ACHN (cell line): ENCODE results near the gene PIEZO2.

Experiments used
- DNase-seq: peaks from one replicate; pipeline ENCODE4 v3.0.0-alpha.2; 2015
- in situ Hi-C: cut with HindIII; loops from 2 replicates; pipeline ENCODE4 v1.10.0; 2017; ENCODE audit warnings: low sequenced_read_pairs, low pct_ligation_motif_present, low pct_unique_long_range_greater_than_20kb

Gene PIEZO2

DNA sequence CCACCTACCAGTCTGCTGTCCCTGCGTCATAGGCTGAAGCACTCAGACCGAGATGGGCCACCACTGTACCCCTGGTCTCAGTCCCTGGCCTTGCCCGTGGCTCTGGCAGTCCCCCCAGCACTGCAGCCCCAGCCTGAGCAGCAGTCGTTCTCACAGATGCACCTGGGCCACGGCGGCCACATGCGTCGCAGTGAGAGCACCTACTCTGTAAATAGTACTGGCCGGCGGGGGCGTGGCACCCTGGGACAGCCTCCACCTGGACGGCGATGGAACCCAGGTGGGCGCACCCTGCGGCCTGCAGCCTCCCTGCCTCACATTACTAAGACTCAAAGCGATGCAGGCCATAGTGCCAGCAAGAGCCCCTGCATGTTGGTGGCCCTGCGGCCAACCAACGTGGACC lies 424.7 kb downstream of the PIEZO2 start:
- in situ Hi-C loops: no loop called here
- DNase-seq: no peak

DNA sequence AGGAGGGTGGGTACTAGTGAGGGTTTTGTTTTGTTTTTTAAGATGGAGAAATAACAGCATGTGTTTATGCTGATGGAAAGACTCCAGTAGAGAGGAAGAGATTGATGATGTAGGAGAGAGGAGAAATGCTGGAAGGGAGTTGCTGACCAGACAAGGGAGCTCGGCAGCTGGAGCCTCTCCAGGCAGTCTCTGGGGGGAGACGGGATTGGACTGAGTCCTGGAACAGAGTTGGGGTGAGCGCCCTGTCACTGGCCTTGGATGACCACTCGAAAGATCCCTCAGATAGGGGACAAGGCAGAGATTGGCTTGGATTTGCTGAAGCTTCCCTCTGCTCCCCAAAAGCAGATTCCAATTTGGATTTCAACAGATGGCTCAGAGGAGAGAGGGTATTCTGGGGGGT lies 425.9 kb downstream of the PIEZO2 start:
- no peak for DNase-seq
- in situ Hi-C loops: no loop called here

- DNase-seq: no peak
- in situ Hi-C loops: no loop called here
Measured at GRCh38 chr18:10718809-10719208, 430.6 kb downstream of the PIEZO2 start.

DNA sequence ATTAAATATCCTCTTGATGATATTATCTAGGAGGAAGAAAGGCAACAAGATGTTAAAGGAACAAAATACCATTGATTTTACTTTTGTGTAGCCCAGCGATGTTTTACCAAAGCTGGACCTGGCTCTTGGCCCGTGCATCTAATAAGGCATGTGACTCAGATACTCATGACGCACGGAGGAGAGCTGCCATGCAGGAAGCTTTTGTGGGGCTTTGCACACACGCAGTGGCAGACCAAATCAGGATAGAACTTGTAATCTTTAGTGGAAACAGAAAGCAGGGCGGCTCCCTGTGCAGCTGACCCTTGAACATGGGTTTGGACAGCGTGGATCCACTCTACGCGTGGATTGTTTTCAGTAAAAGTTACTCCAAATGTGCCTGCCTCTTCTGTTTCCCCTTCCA lies 433.6 kb downstream of the PIEZO2 start:
- peak; percentile 25 for DNase-seq
- in situ Hi-C loops: no loop called here

DNA sequence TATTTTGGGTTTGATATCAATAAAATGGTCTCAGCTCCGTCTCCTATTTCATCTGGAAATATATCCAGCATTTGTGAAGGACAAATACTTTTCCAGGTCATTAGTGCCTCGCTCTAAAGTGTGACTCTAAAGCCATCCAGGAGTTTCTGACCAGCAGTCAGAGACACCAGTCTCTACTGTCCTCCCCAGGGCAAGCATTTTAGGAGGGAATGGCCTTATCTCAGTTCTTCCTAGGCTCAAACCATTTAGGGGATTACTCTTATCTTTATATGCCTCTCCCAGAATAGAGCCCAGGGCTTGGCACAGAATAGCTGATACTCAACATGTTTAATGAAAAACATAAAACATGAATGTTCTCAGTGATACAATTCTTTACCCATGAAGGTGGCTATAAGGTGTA lies 436.0 kb downstream of the PIEZO2 start:
- no peak for DNase-seq
- in situ Hi-C loops: no loop called here

GRCh38 chr18:10707294-10707693 lies 442.1 kb downstream of the PIEZO2 start:
- in situ Hi-C loops: no loop called here
- no peak for DNase-seq

- DNase-seq: no peak
- in situ Hi-C loops: no loop called here
Measured at GRCh38 chr18:10705786-10706185, 443.6 kb downstream of the PIEZO2 start.

DNA sequence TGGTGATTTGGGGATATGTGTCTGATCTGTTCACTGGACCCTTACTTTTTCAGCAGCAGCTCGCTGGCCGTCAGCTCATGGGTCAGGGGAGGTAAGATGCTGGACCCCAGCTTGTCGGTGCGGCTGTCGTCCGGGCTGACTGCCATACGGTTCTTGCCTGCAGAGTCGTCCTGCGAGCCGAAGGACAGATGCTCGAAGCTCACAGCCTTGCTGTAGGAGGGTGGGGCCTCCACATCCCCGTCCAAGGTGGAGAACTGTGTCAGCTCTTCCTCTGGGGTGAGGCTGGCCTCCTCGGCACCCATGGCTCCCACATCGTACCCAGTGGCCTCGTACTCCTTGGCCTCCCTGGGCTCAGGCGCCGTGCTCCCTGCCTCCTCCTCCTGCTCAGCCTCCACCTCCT lies 444.1 kb downstream of the PIEZO2 start:
- DNase-seq: no peak
- in situ Hi-C loops: no loop called here

DNA sequence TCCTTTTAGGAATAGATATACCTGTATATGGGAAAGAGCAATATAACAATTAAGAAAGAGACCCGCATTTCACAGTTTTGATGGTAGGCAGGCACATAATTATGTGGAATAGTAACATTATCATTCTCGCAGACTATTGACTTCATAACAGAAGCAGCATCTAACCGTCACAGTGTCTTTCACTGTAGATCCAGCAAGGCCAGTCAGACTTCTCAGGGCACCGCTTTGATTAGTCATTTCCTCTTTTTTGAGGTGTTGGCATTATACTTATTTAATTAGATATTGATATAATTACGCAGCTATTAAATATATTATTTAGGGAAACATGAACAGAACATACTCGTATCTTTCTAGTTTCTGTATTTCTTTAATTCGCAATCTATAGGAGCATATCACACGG lies 447.2 kb downstream of the PIEZO2 start:
- DNase-seq: no peak
- in situ Hi-C loops: no loop called here

GRCh38 chr18:10690366-10690765 lies 459.0 kb downstream of the PIEZO2 start:
- no peak for DNase-seq
- in situ Hi-C loops: no loop called here

- in situ Hi-C loops: no loop called here
- no peak for DNase-seq
Measured at GRCh38 chr18:10690035-10690329, 459.4 kb downstream of the PIEZO2 start.

DNA sequence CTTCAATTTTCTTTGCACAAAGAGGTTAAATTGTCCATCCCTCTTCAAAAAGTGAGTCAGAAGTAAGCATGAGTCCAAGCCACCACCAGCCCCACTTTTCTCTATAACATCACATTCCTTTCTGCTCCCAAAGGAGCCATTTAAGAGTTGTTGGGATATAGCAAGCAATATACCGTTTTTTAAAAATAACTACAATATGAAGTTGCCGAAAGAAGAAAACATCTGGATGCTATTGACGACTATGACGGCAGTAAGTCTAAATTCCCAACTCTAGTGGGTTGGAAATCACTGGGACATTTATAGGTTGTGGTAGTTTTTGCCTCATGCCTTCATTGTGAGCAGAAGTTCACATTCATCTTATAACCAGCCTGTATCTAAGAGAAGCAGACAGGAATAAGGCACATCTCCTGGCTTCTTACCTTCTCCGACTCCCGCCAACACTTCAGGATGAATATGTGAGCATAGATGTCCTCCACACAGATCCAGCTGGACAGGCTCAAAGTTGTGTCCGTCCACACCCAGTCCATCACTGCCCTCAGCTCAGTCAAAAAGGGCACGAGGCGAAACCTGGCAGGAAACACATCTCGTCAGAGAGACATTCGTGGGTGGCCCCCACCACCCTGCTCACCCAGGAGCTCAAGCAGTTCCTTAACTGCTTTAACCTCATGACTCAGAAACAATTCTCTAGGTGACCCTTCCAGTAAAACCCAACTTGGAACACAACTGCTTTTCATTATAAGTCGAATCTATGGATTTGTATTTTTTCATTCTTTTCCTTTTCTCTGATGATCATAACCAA lies 459.9 kb downstream of the PIEZO2 start:
- DNase-seq: no peak
- in situ Hi-C loops: no loop called here

DNA sequence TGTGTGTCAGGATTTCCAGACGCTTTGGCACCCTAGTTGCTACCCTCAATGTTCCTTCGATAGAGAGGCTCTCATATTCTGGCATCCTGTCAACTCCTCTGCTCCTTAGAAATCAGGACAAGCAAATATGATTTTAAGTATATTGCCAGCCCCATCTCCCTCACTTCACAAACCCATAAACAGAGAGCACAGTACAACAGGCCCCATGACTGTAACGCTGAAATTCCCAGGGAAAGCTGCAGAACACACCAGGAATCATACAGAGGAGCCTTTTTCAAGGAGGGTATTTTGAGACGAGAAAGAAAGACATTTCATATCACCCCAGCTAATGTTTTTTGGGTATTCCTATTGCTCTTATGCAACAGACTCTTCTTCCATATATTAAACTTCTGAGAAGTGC lies 460.6 kb downstream of the PIEZO2 start:
- in situ Hi-C loops: no loop called here
- DNase-seq: no peak

- in situ Hi-C loops: no loop called here
- DNase-seq: no peak
Measured at GRCh38 chr18:10687161-10687925, 462.0 kb downstream of the PIEZO2 start.

DNA sequence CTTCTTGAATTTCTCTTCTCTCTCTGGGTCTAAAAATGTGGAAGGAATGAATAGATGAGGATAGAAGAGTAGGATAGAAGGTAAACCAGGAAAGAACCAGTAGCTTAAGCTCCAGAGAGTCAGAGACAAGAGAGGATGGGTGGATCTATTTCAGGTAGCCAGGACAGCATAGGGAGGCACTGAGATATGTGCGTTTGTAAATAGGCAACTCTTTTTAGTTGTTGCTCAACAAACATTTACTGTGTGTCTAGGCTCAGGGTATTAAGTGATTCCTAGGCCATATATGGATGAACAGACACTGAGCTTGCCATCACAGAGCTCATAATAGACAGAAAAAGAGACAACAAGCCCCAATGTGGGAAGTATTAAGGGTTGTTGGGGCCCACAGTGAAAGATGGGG lies 463.1 kb downstream of the PIEZO2 start:
- no peak for DNase-seq
- in situ Hi-C loops: no loop called here

GRCh38 chr18:10685484-10685883 lies 463.9 kb downstream of the PIEZO2 start:
- no peak for DNase-seq
- in situ Hi-C loops: no loop called here

DNA sequence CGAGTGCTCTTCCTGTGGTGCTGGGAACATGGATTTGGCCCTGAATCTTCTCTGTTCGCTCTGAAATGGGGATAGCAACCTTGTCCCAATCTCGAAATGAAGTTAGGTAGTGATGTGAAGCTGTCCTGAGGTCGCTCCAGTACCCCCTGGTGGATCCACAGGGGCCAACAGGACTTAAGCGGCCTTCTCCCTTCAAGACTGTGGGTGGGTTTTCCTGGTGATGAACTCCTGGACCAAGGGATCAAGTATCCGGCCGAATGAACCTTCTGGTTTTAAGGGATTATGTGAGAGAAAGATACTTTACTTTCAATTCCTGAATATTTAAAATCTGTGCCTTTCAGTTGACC lies 467.0 kb downstream of the PIEZO2 start:
- in situ Hi-C loops: no loop called here
- no peak for DNase-seq

DNA sequence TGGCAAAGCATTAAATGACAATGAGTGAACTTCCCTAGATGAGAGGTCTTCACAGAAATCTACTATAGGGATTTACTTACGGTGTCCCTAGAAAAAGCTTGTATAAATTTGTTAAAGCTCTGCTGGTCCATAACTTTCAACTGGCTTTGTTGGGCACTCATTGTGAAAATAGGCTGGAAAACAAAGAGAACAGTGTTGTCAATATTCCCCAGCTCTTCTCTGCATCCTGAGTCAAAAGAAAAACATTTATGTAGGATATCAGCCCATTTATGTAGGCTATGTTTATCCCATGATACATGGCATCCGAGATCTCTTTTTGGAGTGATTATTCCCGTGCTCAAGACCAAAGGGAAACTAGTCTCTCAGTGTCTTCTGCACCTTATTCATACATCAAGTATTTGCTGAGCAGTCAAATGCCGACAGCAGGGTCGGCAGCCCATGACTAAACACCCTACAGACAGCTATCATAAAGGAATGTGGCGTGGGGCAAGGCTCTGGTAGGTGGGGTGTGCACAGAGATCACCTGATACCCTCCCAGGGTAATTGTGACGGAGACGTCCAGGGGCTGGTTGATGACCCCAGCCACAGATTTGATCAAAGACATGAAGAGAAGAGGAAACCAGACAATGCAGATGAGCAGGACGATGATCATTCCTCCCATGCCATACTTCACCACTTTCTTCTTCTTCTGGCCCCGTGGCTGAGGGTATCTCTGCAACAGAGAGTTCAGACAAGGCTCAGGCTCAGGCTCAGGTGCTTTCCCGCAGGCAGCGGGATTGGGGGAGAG lies 467.6 kb downstream of the PIEZO2 start:
- in situ Hi-C loops: no loop called here
- DNase-seq: no peak

DNA sequence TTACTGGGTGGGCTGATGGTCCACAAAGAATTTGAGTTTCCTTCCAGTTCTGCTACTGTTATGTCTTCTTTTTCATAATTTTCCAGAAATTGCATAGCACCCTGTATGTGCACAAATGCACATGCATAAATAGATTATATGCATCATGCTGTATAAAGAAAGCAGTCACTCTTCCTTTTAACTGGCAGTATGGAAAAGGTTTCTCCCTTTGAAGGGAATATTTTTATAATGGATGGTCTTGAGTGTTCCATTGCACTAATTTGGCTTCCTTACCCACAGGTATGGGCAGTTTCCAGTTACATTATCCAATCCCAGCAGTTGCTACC lies 469.1 kb downstream of the PIEZO2 start:
- DNase-seq: no peak
- in situ Hi-C loops: no loop called here
